ENCODE results near the gene TTLL5.

Gene TTLL5

GRCh38 chr14:75993567-75994041 lies 332.6 kb downstream of the TTLL5 start:
- no peak for DNase-seq (ENCODE audit: low read depth)

DNA sequence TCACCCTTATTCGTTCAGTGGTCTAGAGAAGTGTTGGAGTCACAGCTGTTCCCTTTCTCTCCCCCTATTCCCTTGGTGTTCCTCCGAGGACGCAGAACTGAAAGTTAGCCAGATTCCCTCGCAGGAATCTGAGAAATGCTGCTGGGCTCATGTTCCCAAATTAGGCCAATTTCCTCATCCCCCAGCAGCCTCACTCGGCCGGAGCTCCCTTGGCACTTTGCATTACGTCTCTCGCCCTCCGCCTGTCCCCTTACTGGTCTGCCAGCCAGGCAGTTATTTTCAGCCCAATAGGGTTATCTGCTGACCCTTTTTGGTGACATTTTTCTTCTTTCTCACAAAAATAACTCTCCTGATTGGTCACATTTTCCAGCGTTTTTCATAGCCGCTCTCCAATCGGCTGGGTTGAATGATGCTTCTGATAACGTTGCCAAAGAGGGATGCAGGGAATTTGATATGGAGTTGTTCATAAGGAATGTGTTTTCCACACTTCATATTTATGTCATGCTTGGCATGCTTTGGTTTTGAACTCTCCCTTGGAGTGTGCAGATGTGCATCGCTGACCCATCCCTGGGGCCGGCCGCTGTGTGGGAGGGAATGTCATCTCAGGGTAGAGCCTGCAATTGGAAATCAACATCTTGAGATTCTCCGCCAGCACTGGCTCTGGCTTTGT lies 334.5 kb downstream of the TTLL5 start:
- DNase-seq (ENCODE audit: low read depth), result no peak

GRCh38 chr14:75996488-75996887 lies 335.4 kb downstream of the TTLL5 start:
- DNase-seq (ENCODE audit: low read depth), result no peak

GRCh38 chr14:75999511-76000190 lies 338.6 kb downstream of the TTLL5 start:
- no peak for DNase-seq (ENCODE audit: low read depth)

DNA sequence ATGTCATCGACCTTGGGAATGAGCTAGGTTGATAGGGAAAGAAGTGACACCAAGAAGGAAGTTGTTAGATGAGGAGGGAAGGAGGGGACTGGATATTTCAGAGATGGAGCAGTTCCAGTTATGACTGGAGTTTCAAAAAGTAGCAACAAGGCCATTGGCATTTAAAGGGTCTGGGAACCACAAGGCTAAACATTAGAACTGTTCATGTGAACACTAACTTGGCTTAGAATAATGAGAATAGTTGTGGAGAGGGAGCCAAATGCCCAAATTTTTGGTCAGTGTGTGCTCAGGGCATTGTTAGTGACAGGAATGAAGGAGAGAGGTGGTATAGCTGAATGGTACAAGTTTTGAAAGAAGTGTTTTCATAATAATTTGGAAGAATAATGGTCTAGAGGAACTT lies 341.3 kb downstream of the TTLL5 start:
- DNase-seq (ENCODE audit: low read depth), result no peak

Measured in stimulated activated CD8-positive, alpha-beta memory T cell treated with anti-CD3 and anti-CD28 coated beads, Interleukin-12 subunit alpha, Interleukin-12 subunit beta, amount 100 ng/mL, for 1 hour (primary cell).